ENCODE data around the gene CNOT8.
"Not testable (repeated sequence)": the region's sequence is repeated elsewhere in the genome, so short reads cannot be mapped to it uniquely, and the experiment has no call there.

CNOT8 gene

DNA sequence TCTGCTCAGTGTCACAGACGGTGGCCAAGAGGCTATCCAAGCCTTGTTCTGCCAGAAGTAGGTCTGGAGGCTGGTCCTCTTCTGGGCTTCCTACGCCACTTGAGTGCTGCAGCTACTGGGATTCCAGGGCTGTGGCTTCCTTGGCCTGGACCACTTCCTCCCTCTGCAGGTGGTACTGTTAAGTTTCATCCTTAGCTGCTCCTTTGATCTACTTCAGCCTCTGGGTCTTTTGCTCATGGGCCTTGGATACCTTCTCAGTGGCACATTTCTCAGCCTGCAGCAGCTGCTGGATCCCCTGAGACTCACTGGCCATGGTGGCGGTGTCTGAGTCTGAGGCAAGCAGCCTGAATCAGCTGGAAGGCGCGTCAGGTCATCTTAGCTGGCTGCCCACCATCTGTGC is 10.3 kb downstream of the CNOT8 start:
- DNase-seq: no peak

DNA sequence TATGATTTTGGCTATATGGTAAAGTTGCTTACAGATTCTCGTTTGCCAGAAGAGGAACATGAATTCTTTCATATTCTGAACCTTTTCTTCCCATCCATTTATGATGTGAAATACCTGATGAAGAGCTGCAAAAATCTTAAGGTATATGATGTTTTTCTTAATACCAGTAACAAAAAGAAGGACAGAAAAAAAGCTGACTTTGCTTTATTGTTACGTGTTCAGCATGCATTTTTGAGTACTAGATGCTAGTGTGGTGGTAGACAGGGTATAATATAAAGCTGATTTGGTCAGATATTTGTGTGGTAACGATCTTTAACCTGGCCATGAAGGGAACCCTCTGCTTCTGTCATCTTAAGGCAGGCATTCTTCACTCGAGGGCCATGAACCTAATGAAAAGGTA is 13.3 kb downstream of the CNOT8 start:
- no peak for DNase-seq

GRCh38 chr5:154873791-154874331 is 15.4 kb downstream of the CNOT8 start:
- DNase-seq: no peak

DNA sequence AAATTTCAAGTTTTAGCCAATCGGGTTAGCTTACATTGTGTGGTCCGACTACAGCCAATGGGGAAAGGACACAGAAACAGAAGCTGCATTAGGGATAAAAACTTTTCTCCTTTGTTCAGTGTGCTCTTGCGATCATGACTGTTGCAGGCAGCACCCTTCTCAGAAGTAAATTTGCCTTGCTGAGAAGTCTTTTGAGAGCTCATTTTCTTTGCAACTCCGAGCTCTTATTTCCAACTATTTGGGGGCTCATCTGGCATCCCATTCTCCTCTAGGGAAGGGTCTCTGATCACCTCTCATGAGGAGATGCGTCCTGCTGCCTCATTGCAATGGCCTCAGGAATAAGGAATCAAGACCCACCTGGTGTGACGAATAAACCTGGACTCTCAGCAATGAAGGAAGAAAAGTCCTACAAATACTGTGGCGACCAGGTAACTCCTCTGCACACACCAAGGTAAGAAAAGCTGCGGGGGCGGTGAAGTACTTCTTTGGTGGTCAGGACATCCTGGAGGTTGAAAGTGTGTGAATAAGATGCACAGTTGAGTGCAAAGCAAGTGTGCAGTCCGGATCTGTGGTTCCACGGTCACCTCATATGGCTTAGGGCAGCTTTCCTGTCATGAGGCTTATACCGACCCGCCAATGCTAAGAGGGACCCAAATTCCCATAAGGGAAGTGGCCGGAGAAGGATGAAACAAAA is 20.4 kb downstream of the CNOT8 start:
- DNase-seq: no peak

- DNase-seq: no peak
Observed at GRCh38 chr5:154881986-154882385, 23.6 kb downstream of the CNOT8 start.

- no peak for DNase-seq
Observed at GRCh38 chr5:154884424-154884823, 26.0 kb downstream of the CNOT8 start.

DNA sequence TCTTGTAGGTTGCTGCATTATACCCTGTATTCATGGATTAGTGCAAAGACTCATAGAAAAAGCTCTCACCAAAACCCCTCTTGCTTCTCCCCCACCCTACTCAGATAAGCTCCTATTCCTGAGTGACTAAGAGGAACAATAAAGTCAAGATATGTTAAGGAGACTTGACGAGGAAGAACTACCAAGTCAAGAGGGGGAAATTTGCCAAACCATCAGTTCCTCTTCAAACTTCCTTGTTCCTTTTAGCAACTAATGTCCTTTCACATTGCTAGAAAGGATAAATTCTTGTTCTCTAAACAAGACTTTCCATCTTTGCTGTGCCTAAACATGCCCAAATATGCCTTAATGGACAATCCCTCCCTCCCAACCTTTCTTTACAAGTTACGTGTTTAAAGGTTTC is 27.0 kb downstream of the CNOT8 start:
- DNase-seq: no peak

- DNase-seq: no peak
Observed at GRCh38 chr5:154892369-154892771, 33.9 kb downstream of the CNOT8 start.

DNA sequence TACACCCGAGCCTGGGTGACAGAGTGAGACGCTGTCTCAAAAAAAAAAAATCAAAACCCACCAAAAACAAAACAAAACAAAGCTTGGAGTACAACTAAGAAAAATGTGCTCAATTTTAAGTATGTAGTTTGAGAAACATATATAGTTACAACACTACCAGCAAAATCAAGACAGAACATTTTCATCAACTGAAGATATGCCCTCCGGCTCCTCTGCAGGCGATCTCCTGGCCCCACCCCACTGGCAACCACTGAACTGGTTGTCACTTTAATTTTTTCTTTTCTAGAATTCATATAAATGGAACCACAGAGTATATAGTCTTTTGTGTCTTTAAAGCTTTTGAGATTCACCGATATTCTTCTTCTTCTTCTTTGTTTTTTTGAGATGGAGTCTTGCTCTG is 35.0 kb downstream of the CNOT8 start:
- DNase-seq: no peak

GRCh38 chr5:154895606-154896561 is 37.5 kb downstream of the CNOT8 start:
- DNase-seq: no peak

GRCh38 chr5:154896562-154897165 is 38.2 kb downstream of the CNOT8 start:
- DNase-seq: no peak

DNA sequence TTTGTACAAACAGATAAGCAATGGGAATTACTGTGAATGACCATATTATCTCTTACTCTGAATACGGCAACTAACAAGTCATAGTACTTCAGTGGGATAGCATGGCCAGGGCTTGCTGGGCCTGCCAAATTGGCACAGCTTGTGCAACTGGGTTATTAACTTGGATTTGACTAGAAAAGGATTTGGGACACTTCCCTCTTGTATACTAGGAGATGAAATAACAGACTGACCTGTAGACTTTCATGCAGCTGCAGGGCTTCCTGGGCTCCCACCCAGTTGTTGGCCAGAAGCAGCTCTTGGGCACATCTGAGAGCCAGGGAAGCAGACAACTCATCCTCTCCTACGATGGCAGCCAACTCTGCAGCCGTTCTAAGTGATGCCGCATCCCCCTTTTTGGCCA is 39.8 kb downstream of the CNOT8 start:
- DNase-seq: no peak

DNA sequence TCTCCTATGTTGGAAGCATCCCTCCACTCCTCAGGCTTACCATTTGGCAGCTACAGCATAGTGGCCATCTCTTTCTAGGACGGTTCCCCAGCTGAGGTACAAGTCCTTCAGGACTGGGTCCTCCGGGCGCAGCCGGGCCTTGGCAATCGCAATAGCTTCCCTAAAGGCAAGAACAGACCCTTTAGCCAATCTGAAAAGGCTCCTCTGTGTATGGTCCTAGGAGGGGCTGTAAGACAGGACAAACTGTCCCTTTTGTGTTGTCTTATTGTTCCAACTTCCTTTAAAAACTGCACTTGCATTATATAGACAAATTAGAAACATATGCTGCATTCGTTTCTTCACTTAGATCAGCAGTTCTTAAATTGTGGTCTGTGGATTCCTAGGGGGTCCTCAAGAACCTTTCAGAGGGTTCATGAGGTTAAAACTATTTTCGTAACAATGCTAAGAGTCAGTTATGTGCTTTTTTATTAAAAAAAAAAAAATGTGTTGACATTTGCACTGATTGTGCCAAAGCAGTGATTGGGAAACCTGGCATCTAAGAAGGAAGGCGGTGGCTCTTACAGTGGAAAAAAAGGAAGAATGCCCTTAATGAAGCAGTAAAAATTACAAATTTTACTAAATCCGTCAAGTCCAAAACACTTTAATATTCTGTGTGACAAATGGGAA is 40.9 kb downstream of the CNOT8 start:
- no peak for DNase-seq

DNA sequence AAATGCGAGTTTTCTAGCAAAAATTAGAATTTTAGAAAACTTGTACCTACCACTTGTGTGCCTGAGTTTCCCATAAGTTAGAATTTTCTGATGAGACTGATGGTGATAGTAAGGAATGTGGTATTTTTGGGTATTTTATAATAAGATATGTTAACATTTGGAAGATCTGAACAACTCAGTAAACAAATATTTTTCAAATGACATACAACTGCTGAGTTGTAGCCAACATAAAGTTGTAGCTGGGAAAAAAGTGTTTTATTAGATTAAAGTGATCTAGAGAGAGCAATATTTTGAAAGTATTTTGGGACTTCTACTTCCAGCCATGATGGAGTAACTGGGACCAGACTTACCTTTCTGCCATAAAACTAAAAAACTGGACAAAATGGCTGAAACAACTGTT is 41.6 kb downstream of the CNOT8 start:
- no peak for DNase-seq

DNA sequence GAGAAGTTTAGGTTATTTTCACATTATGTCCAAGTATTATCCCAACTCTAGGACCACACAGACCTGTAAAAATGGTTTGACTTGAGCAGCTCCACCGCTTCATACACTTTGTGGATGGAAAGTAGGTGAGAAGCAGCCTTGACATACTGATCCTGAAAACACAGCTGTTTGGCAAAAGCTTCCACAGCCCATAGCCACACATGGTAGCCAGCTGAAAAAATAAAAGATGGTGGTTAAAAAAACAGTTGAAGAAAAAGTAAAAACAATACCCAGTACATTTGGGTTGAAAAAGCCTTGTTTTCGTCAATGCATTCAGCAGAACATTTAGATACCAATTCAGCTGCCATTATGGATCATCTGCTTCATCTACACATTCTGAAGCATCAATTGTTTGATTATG is 42.8 kb downstream of the CNOT8 start:
- DNase-seq: no peak

DNA sequence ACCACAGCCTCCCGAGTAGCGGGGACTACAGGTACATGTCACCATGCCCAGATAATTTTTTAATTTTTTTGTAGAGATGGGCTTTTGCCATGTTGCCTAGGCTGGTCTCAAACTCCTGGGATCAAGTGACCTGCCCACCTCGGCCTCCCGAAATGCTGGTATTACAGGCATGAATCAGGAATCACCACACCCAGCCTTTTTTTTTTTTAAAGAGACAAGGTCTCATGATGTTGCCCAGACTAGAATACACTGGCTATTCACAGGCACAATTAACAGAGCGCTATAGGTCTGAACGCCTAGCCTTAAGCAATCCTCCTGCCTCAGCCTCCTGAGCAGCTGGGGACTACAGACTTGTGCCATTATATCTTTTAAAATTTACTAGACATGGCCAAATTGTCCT is 43.5 kb downstream of the CNOT8 start:
- DNase-seq: no peak

DNA sequence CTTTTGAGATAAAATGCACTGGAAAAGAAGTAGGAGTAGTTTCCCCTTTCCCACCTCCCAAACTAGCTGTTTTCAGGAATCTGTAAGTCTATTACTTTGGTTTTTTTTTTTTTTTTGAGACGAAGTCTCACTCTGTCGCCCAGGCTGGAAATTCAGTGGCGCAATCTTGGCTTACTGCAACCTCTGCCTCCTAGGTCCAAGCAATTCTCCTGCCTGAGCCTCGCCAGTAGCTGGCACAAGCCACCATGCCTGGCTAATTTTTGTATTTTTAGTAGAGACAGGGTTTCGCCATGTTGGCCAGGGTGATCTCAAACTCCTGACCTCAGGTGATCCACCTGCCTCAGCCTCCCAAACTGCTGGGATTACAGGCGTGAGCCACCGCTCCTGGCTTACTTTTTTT is 47.2 kb downstream of the CNOT8 start:
- not testable (repeated sequence) for DNase-seq

DNA sequence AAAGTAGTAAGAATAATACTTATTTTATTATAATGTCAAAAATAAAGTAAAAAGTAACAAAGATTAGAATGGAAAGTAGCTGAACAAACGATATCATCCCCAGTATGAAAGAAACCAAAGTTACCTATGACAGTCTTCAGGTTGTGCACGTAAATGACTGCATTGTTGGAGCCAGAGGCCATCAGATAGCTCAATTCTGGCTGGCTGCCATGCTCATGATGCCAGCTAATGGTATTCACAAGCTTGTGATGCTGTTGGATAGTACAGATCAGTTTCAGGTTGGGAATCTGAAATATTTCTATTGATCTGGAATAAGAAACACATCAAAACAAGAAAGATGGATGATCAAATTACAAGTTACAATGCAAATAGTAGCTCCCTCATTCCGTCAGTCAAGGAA is 58.4 kb downstream of the CNOT8 start:
- DNase-seq: no peak

DNA sequence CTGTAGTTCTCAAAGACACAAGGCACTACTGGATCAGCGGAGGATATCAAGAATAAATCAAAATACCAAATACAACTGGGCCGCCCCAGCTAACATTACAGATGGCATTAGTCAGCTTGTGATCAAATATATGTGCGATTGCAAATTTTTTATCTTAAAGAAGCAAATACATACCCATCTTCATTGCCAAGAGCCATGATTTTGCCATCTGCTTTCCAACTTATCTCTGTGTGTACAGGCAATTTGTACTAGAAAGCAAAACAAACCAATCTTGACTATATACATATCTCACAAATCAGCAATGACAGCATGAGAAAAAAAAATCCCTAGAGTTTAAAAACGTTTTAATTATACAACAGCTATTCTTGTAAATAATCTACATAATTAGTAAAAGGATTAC is 59.3 kb downstream of the CNOT8 start:
- DNase-seq: no peak

DNA sequence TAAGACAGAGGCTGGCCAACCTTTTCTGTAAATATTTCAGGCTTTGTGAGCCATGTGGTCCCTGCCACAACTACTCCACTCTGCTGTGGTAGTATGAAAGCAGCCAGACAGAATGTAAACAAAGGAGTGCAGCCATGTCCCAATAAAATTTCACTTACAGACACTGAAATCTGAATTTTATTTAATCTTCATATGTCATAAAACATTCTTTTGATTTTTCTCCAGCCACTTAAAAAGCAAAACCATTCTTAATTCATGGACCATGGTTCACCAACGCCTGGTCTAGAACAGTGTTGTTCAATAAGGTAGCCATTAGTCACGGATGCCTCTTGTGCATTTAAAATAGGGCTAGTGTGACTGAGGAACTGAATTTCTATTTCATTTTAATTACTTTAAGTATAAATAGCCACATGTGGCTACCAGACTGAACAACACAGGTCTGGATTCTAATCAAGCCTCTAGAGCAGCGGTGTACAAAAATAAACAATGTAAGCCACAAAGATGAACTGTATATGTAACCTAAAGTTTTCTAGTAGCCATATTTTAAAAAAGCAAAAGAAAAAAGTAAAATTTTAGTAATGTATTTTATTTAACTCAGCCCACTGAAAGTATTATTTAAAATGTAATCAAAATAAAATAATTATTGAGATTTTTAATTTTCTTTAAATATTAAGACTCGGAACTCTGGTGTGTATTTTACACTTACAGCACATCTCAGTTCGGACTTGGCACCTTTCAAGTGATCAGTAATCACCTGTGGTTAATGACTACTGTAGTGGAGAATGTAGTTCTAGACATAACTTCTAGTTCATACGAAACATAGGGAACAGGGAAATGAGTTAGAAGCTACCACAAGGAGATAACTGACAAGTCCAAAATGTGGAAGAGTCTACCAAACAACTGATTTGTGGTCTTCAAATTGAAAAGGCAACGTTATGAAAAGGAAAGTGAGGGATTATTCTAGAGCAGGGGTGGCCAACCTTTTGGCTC is 65.3 kb downstream of the CNOT8 start:
- DNase-seq: no peak
